HEK293 (cell line): ENCODE results near the gene FAM83C.

Experiments
- CTCF ChIA-PET: fragments of 350-600 bp; formaldehyde crosslinking; extraction: SDS; loops from one replicate; lab custom pipeline; 2021; ENCODE audit warnings: antibody characterized with exemption; lab: Yijun Ruan, JAX
- POLR2A ChIA-PET: fragments of 300-600 bp; formaldehyde crosslinking; extraction: SDS; loops from one replicate; lab custom pipeline; 2020; ENCODE audit warnings: antibody characterized with exemption, inconsistent platforms; lab: Yijun Ruan, JAX
- H3K27ac ChIP-seq: fragments of 200-500 bp; sonication (Bioruptor generic); 2 replicates; pipeline ENCODE4 v1.5.1; 2014; ENCODE audit warnings: low read depth, low read length, control low read depth, inconsistent platforms; ENCODE audit errors: extremely low read depth
- H3K36me3 ChIP-seq, 2 experiments: fragments of 200-500 bp in 1 of 2; sonication (Bioruptor generic) in 1 of 2; 1 replicate in 1 of 2; 2 replicates in 1 of 2; pipeline ENCODE4 v1.5.1; 2014 to 2017; ENCODE audit warnings: inconsistent platforms in 2 of 2, low read length in 2 of 2; ENCODE audit not compliant: control insufficient read depth in 2 of 2, insufficient read depth in 1 of 2
- H3K4me1 ChIP-seq: fragments of 200-500 bp; sonication (Bioruptor generic); 2 replicates; pipeline ENCODE4 v1.5.1; 2014; ENCODE audit warnings: mild to moderate bottlenecking, low read length, inconsistent platforms; ENCODE audit not compliant: control insufficient read depth, insufficient read depth
- H3K4me3 ChIP-seq: 2 replicates; pipeline ENCODE4 v1.5.1; 2011; ENCODE audit warnings: low read depth, mild to moderate bottlenecking, control low read depth, low read length, moderate library complexity
- H3K9me3 ChIP-seq: fragments of 200-500 bp; sonication (Bioruptor generic); 2 replicates; pipeline ENCODE4 v1.5.1; 2014; ENCODE audit warnings: low read depth, low read length, inconsistent platforms; ENCODE audit not compliant: control insufficient read depth, insufficient read depth
- CTCF ChIP-seq: fragments of 450-650 bp; formaldehyde crosslinking; IDR thresholded peaks from 2 replicates; pipeline ENCODE4 v1.5.1; 2016; ENCODE audit warnings: missing biosample characterization, missing genetic modification characterization
- SP3 ChIP-seq: fragments of 450-650 bp; formaldehyde crosslinking; IDR thresholded peaks from 2 replicates; pipeline ENCODE4 v1.5.1; 2016; ENCODE audit warnings: missing biosample characterization, missing genetic modification characterization
- SP7 ChIP-seq: fragments of 450-650 bp; formaldehyde crosslinking; IDR thresholded peaks from 2 replicates; pipeline ENCODE4 v1.5.1; 2016; ENCODE audit warnings: missing biosample characterization, missing genetic modification characterization
- TRIM28 ChIP-seq: IDR thresholded peaks from 2 replicates; pipeline ENCODE4 v1.6.1; 2011; ENCODE audit warnings: low read length, control low read depth, borderline replicate concordance
- YY2 ChIP-seq: fragments of 450-650 bp; formaldehyde crosslinking; IDR thresholded peaks from 2 replicates; pipeline ENCODE4 v1.5.1; 2016; ENCODE audit warnings: missing biosample characterization, missing genetic modification characterization
- ZBTB1 ChIP-seq: fragments of 450-650 bp; formaldehyde crosslinking; IDR thresholded peaks from 2 replicates; pipeline ENCODE4 v1.5.1; 2016; ENCODE audit warnings: missing biosample characterization, missing genetic modification characterization
- ZNF112 ChIP-seq: fragments of 450-650 bp; formaldehyde crosslinking; IDR thresholded peaks from 2 replicates; pipeline ENCODE4 v1.5.0; 2017; ENCODE audit warnings: missing biosample characterization, missing genetic modification characterization
- ZNF114 ChIP-seq: fragments of 450-650 bp; formaldehyde crosslinking; IDR thresholded peaks from 2 replicates; pipeline ENCODE4 v1.5.0; 2017; ENCODE audit warnings: missing biosample characterization, missing genetic modification characterization
- ZNF157 ChIP-seq: fragments of 450-650 bp; formaldehyde crosslinking; IDR thresholded peaks from 2 replicates; pipeline ENCODE4 v1.5.1; 2016; ENCODE audit warnings: missing biosample characterization, missing genetic modification characterization
- ZNF239 ChIP-seq: fragments of 450-650 bp; formaldehyde crosslinking; IDR thresholded peaks from 2 replicates; pipeline ENCODE4 v1.5.1; 2016; ENCODE audit warnings: missing biosample characterization, missing genetic modification characterization
- ZNF302 ChIP-seq: fragments of 450-650 bp; formaldehyde crosslinking; IDR thresholded peaks from 2 replicates; pipeline ENCODE4 v1.5.1; 2016; ENCODE audit warnings: missing biosample characterization, missing genetic modification characterization, low read depth
- ZNF324 ChIP-seq: fragments of 450-650 bp; formaldehyde crosslinking; IDR thresholded peaks from 2 replicates; pipeline ENCODE4 v1.5.1; 2016; ENCODE audit warnings: missing biosample characterization, missing genetic modification characterization
- ZNF398 ChIP-seq: fragments of 450-650 bp; formaldehyde crosslinking; IDR thresholded peaks from 2 replicates; pipeline ENCODE4 v1.5.1; 2017; ENCODE audit warnings: missing biosample characterization, missing genetic modification characterization
- ZNF433 ChIP-seq: fragments of 450-650 bp; formaldehyde crosslinking; IDR thresholded peaks from 2 replicates; pipeline ENCODE4 v1.5.1; 2016; ENCODE audit warnings: missing biosample characterization, missing genetic modification characterization, low read depth
- ZNF518A ChIP-seq: fragments of 450-650 bp; formaldehyde crosslinking; conservative IDR thresholded peaks from 2 replicates; pipeline ENCODE4 v1.5.1; 2016; ENCODE audit warnings: low read depth, missing biosample characterization, missing genetic modification characterization
- ZNF560 ChIP-seq: fragments of 450-650 bp; formaldehyde crosslinking; IDR thresholded peaks from 2 replicates; pipeline ENCODE4 v1.5.1; 2017; ENCODE audit warnings: missing biosample characterization, missing genetic modification characterization, borderline replicate concordance
- ZNF664 ChIP-seq: fragments of 450-650 bp; formaldehyde crosslinking; IDR thresholded peaks from 2 replicates; pipeline ENCODE4 v1.5.1; 2016; ENCODE audit warnings: missing biosample characterization, missing genetic modification characterization
- ZNF747 ChIP-seq: fragments of 450-650 bp; formaldehyde crosslinking; IDR thresholded peaks from 2 replicates; pipeline ENCODE4 v1.5.1; 2016; ENCODE audit warnings: missing biosample characterization, missing genetic modification characterization
- ZSCAN30 ChIP-seq: fragments of 450-650 bp; IDR thresholded peaks from 2 replicates; pipeline ENCODE4 v1.5.1; 2018; ENCODE audit warnings: missing biosample characterization, mild to moderate bottlenecking, missing genetic modification characterization, moderate library complexity
- TF ChIP-seq, protein P1 (sequence below): fragments of 450-650 bp; formaldehyde crosslinking; IDR thresholded peaks from 2 replicates; pipeline ENCODE4 v1.5.1; 2016; ENCODE audit warnings: missing biosample characterization, missing genetic modification characterization
- TF ChIP-seq, protein P2 (sequence below): fragments of 450-650 bp; formaldehyde crosslinking; IDR thresholded peaks from 2 replicates; pipeline ENCODE4 v1.5.1; 2016; ENCODE audit warnings: missing biosample characterization, missing genetic modification characterization

The FAM83C gene

GRCh38 chr20:35296101-35296554 is 3.9 kb upstream of the FAM83C start:
- TF ChIP-seq ZSCAN30 (no peak), ZNF157 (tag by site-specific recombination) (no peak), ZNF114 (tag by site-specific recombination) (no peak), SP7 (tag by site-specific recombination) (no peak), ZNF433 (tag by site-specific recombination) (no peak), ZNF302 (no peak), ZNF398 (tag by site-specific recombination) (no peak), ZNF560 (tag by site-specific recombination) (no peak), ZNF112 (tag by site-specific recombination) (no peak), SP3 (tag by site-specific recombination) (no peak), YY2 (no peak), ZNF239 (tag by site-specific recombination) (no peak)
- TF ChIP-seq, protein P1, sequence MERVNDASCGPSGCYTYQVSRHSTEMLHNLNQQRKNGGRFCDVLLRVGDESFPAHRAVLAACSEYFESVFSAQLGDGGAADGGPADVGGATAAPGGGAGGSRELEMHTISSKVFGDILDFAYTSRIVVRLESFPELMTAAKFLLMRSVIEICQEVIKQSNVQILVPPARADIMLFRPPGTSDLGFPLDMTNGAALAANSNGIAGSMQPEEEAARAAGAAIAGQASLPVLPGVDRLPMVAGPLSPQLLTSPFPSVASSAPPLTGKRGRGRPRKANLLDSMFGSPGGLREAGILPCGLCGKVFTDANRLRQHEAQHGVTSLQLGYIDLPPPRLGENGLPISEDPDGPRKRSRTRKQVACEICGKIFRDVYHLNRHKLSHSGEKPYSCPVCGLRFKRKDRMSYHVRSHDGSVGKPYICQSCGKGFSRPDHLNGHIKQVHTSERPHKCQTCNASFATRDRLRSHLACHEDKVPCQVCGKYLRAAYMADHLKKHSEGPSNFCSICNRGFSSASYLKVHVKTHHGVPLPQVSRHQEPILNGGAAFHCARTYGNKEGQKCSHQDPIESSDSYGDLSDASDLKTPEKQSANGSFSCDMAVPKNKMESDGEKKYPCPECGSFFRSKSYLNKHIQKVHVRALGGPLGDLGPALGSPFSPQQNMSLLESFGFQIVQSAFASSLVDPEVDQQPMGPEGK (tag by site-specific recombination): no peak
- TF ChIP-seq, protein P2, sequence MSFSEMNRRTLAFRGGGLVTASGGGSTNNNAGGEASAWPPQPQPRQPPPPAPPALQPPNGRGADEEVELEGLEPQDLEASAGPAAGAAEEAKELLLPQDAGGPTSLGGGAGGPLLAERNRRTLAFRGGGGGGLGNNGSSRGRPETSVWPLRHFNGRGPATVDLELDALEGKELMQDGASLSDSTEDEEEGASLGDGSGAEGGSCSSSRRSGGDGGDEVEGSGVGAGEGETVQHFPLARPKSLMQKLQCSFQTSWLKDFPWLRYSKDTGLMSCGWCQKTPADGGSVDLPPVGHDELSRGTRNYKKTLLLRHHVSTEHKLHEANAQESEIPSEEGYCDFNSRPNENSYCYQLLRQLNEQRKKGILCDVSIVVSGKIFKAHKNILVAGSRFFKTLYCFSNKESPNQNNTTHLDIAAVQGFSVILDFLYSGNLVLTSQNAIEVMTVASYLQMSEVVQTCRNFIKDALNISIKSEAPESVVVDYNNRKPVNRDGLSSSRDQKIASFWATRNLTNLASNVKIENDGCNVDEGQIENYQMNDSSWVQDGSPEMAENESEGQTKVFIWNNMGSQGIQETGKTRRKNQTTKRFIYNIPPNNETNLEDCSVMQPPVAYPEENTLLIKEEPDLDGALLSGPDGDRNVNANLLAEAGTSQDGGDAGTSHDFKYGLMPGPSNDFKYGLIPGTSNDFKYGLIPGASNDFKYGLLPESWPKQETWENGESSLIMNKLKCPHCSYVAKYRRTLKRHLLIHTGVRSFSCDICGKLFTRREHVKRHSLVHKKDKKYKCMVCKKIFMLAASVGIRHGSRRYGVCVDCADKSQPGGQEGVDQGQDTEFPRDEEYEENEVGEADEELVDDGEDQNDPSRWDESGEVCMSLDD (tag by site-specific recombination): no peak
- POLR2A ChIA-PET: no interaction called here
- CTCF ChIA-PET: interaction anchor here (0.6 kb wide), 1 partner anchor 18 kb away, joined by 5 read pairs; the partner anchor contains the start of gene MMP24OS
- Histone ChIP-seq H3K9me3 (no peaks in the 10 kb centered on the region), H3K4me3 (no peak overlapping the region), H3K36me3 (no peaks in the 10 kb centered on the region), H3K4me1 (no peaks in the 10 kb centered on the region), H3K27ac (no peak overlapping the region)

- Histone ChIP-seq H3K27ac (no peak overlapping the region), H3K9me3 (no peaks in the 10 kb centered on the region), H3K36me3 (no peaks in the 10 kb centered on the region), H3K4me3 (no peak overlapping the region), H3K4me1 (no peaks in the 10 kb centered on the region)
- TF ChIP-seq TRIM28: no peak
- no peak for TF ChIP-seq ZBTB1 (tag by site-specific recombination)
- no peak for TF ChIP-seq ZNF747 (tag by site-specific recombination)
- TF ChIP-seq ZNF324 (tag by site-specific recombination): no peak
- TF ChIP-seq ZNF518A (tag by site-specific recombination): no peak
- TF ChIP-seq ZNF664 (tag by site-specific recombination): no peak
- no peak for TF ChIP-seq CTCF (tag by site-specific recombination)
- CTCF ChIA-PET: interaction anchor here (1.3 kb wide), 1 partner anchor 11 kb away, joined by 3 read pairs; no protein-coding TSS in a partner anchor
- POLR2A ChIA-PET: no interaction called here
These were observed 3.4 kb upstream of the FAM83C start for GRCh38 chr20:35295674-35296073.
